ENCODE data around the gene SUN1.

SUN1 gene

DNA sequence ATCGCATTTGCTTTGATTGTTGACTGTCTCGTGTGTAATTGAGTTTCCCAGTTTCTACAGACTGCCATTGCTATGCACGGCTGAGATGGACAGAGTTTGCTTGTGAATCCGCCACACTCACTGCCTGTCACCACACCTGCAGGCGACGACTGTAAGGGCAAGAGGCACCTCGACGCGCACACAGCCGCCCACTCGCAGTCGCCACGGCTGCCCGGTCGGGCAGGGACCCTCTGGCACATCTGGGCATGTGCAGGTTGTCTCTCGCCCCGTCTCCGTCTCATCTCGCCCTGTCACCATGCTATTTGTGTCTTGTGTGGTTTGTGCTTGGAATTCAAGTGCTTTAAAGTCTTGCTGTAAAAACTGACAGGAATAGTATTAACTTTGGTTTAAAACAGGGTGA lies 17.5 kb downstream of the SUN1 start:
- Histone ChIP-seq H3K36me3 (replicated peaks) (peaks cover 39% of the 10 kb centered on the region), H3K27me3 (replicated peaks) (no peaks in the 10 kb centered on the region), H3K27ac (no peak overlapping the region), H3K4me3 (ENCODE audit: low read depth, low read length) (no peak overlapping the region)
- in situ Hi-C loops (cut with HindIII; ENCODE audit: low pct_ligation_motif_present, low sequenced_read_pairs) = no loop called here
- no peak for DNase-seq
- no peak for TF ChIP-seq CTCF (IDR thresholded peaks at IDR 0.05; ENCODE audit: low read depth, low read length, missing control alignments)

DNA sequence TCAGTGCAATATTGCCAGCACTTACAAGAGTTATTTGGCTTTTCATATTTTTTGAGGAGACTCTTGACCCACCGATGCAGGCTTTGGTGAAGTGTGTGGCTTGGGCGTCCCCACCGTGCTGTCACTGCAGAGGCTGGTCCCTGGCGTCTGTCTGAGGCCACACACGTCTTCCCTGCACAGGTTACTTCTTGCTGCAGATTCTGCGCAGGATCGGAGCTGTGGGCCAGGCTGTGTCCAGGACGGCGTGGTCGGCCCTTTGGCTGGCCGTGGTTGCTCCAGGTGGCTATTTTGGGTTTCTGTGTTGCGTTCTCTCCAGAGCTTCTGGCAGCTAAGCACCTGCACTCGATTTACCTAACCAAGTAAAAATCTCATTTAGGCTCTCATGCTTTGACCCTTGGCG lies 18.9 kb downstream of the SUN1 start:
- Histone ChIP-seq H3K36me3 (replicated peaks) (peaks cover 50% of the 10 kb centered on the region), H3K27ac (no peak overlapping the region), H3K27me3 (replicated peaks) (no peaks in the 10 kb centered on the region), H3K4me3 (ENCODE audit: low read depth, low read length) (no peak overlapping the region)
- DNase-seq = no peak
- TF ChIP-seq CTCF (IDR thresholded peaks at IDR 0.05; ENCODE audit: low read depth, low read length, missing control alignments) = no peak
- in situ Hi-C loops (cut with HindIII; ENCODE audit: low pct_ligation_motif_present, low sequenced_read_pairs) = no loop called here

- in situ Hi-C loops (cut with HindIII; ENCODE audit: low pct_ligation_motif_present, low sequenced_read_pairs) = no loop called here
- no peak for TF ChIP-seq CTCF (IDR thresholded peaks at IDR 0.05; ENCODE audit: low read depth, low read length, missing control alignments)
- Histone ChIP-seq H3K4me3 (ENCODE audit: low read depth, low read length) (no peak overlapping the region), H3K27me3 (replicated peaks) (no peaks in the 10 kb centered on the region), H3K27ac (no peak overlapping the region), H3K36me3 (replicated peaks) (peaks cover 63% of the 10 kb centered on the region)
- DNase-seq = no peak
Observed at GRCh38 chr7:853366-854117, 21.3 kb downstream of the SUN1 start.

- no peak for DNase-seq
- no peak overlapping the region for H3K27ac ChIP-seq
- no peak for TF ChIP-seq CTCF (IDR thresholded peaks at IDR 0.05; ENCODE audit: low read depth, low read length, missing control alignments)
- H3K4me3 ChIP-seq (ENCODE audit: low read depth, low read length) = no peak overlapping the region
- peaks cover 64% of the 10 kb centered on the region for H3K36me3 ChIP-seq (replicated peaks)
- no peaks in the 10 kb centered on the region for H3K27me3 ChIP-seq (replicated peaks)
- in situ Hi-C loops (cut with HindIII; ENCODE audit: low pct_ligation_motif_present, low sequenced_read_pairs) = no loop called here
Observed at GRCh38 chr7:854118-854775, 22.0 kb downstream of the SUN1 start.

- no peak for DNase-seq
- H3K27me3 ChIP-seq (replicated peaks) = no peaks in the 10 kb centered on the region
- in situ Hi-C loops (cut with HindIII; ENCODE audit: low pct_ligation_motif_present, low sequenced_read_pairs) = no loop called here
- H3K27ac ChIP-seq = no peak overlapping the region
- H3K36me3 ChIP-seq (replicated peaks) = peaks cover 70% of the 10 kb centered on the region
- no peak overlapping the region for H3K4me3 ChIP-seq (ENCODE audit: low read depth, low read length)
- TF ChIP-seq CTCF (IDR thresholded peaks at IDR 0.05; ENCODE audit: low read depth, low read length, missing control alignments) = no peak
Observed at GRCh38 chr7:855686-856369, 23.6 kb downstream of the SUN1 start.
